Measurements from ENCODE around the gene KMT2B.

KMT2B gene

DNA sequence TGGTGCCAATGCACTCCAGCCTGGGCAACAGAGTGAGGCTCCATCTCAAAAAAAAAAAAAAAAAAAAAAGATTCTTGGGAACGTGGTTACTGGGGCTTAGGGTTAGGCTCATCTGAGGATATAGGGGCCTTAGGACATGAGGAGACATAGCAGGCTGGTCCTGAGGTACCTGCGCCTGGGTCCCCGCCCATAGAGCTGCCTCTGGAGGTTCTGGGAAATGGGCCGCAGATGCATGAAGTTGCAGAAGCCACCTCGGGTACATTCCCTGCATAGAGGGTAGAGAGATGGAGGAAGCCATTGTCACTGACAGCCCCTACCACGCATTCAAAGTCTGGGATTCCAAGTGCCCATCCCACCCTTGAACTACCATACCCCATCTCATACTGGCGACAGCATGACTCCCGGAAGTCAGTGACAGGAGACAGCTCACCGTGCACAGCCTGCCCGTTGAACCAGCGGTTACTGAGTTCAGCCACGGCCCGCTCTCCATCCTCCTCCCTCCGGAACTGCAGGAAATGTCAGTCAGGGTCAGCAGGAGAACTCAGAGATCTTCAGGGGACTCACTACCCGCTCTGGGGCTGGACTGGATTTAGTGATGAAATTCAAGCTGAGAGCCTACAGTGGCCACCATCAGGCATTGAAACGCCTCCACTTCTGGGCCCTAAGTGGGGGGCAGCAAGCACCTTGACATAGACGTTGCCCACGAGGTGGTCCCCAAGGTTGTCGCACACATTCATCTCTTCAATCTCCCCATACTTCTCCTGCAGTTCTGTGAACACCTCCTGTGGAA is 26.0 kb downstream of the KMT2B start:
- no peak for TF ChIP-seq EZH2phosphoT487 (IDR thresholded peaks at IDR 0.05; ENCODE audit: low read depth)
- TF ChIP-seq, protein P1, sequence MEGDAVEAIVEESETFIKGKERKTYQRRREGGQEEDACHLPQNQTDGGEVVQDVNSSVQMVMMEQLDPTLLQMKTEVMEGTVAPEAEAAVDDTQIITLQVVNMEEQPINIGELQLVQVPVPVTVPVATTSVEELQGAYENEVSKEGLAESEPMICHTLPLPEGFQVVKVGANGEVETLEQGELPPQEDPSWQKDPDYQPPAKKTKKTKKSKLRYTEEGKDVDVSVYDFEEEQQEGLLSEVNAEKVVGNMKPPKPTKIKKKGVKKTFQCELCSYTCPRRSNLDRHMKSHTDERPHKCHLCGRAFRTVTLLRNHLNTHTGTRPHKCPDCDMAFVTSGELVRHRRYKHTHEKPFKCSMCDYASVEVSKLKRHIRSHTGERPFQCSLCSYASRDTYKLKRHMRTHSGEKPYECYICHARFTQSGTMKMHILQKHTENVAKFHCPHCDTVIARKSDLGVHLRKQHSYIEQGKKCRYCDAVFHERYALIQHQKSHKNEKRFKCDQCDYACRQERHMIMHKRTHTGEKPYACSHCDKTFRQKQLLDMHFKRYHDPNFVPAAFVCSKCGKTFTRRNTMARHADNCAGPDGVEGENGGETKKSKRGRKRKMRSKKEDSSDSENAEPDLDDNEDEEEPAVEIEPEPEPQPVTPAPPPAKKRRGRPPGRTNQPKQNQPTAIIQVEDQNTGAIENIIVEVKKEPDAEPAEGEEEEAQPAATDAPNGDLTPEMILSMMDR (IDR thresholded peaks at IDR 0.05; ENCODE audit: low read depth, low read length), result no peak
- Histone ChIP-seq H3K27me3 (ENCODE audit: low read depth, low read length) (no peaks in the 10 kb centered on the region), H3K4me1 (ENCODE audit: low read length) (peaks cover 42% of the 10 kb centered on the region), H3K4me3 (ENCODE audit: low read length) (peak overlapping the region; percentile 89), H3K36me3 (replicated peaks; ENCODE audit: low read depth, low read length) (peaks cover 6% of the 10 kb centered on the region), H3K4me2 (ENCODE audit: low read length) (peak overlapping the region; percentile 80), H3K9me3 (ENCODE audit: insufficient read depth, low read length) (no peaks in the 10 kb centered on the region), H3K9ac (ENCODE audit: low read length) (no peak overlapping the region), H4K20me1 (ENCODE audit: insufficient read depth, low read length) (peaks cover 7% of the 10 kb centered on the region; the same call in 1 of the 2 replicates), H2AFZ (ENCODE audit: low read depth, low read length) (no peak overlapping the region), H3K27ac (ENCODE audit: low read length) (peak overlapping the region; percentile 89), H3K79me2 (ENCODE audit: low read length) (peaks cover 15% of the 10 kb centered on the region)

DNA sequence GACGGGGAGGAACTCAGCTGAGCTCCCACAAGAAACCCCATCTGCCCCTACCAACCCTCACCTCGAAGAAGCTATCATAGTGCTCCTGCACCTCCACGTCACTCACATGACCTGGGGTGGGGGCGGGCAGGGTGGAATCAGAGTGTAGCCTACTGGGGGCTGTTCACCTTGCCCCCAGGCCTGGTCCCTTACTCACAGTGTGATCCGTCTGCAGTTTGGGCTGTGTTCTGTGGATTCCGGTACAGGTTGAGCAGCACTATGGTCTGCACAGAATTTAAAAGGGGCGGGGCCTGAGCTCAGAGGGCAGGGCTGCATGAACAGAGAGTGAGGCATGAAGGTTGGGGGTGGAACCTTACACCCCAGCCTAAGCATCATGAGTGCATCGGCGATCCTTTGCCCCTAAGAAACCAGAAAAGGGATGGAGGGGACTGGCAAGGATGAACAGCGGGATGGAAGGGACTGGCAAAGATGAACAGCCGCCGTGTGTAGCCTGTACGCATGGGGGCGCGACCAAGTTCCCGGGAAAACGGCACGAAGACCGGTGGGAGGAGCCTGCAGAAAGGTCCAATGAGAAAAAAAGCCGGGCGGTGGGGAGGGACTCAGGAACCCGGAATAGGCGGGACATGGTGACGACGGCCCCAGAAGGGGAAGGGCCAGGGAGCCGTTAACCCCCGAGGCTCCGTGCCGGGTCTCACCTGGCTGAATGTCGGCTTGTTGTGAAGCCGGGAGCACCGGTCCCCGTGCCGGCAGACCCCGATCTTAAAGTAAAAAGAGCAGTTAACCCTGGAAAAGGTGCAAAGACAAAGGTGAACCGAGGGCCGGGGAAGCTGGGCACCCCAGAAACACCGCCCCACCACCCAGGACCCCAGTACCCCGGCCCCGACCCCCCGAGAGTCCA is 26.9 kb downstream of the KMT2B start:
- Histone ChIP-seq H4K20me1 (ENCODE audit: insufficient read depth, low read length) (0 out of 2 replicates have a peak, but pooled peaks cover 4% of the 10 kb centered on the region), H3K9me3 (ENCODE audit: insufficient read depth, low read length) (no peaks in the 10 kb centered on the region), H3K36me3 (replicated peaks; ENCODE audit: low read depth, low read length) (no peaks in the 10 kb centered on the region), H3K4me2 (ENCODE audit: low read length) (peak overlapping the region; percentile 80), H3K27me3 (ENCODE audit: low read depth, low read length) (no peaks in the 10 kb centered on the region), H3K79me2 (ENCODE audit: low read length) (peaks cover 15% of the 10 kb centered on the region), H2AFZ (ENCODE audit: low read depth, low read length) (0 out of 2 replicates have a peak overlapping the region, but pooled peaks have one; percentile 16), H3K9ac (ENCODE audit: low read length) (peak overlapping the region; percentile 95), H3K4me1 (ENCODE audit: low read length) (peaks cover 46% of the 10 kb centered on the region), H3K4me3 (ENCODE audit: low read length) (peak overlapping the region; percentile 89), H3K27ac (ENCODE audit: low read length) (peak overlapping the region; percentile 89)
- TF ChIP-seq, protein P1 (IDR thresholded peaks at IDR 0.05; ENCODE audit: low read depth, low read length), result peak; percentile 42
- no peak for TF ChIP-seq EZH2phosphoT487 (IDR thresholded peaks at IDR 0.05; ENCODE audit: low read depth)

DNA sequence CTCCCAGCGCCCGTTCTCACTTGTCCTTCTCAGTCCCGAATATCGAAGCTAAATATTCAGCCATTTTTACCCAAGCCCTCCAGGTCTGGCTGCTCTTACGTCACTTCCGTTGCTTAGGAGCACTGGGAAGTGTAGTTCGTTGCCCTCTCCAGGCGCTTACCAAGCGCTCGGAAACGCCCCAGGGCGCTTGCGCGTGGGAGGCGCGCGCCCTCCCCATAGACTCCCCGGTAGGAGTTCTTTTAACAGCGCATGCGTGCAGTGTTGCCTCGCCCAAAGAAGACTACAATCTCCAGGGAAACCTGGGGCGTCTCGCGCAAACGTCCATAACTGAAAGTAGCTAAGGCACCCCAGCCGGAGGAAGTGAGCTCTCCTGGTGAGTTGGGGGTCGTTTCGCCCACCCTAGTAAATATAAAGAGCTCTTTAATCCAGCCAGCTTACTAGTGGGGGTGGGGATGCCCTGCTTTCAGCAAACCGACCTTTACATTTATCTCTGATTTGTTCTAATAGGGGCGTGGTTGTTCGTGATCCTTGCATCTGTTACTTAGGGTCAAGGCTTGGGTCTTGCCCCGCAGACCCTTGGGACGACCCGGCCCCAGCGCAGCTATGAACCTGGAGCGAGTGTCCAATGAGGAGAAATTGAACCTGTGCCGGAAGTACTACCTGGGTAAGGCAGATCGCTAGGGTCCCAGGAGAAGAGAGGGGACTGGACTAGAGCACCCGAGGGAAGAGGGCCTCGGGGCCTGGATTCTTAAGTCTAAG is 27.7 kb downstream of the KMT2B start, which contains the start of the genes PSENEN and U2AF1L4:
Gene PSENEN, plus strand, starts transcription at position 324 of the 759 bp plus-strand sequence. Its CDS starts 280 bp downstream, at position 604.
Gene U2AF1L4, minus strand, starts transcription at position 91 of the 759 bp plus-strand sequence. Its CDS starts 27 bp downstream, at position 64.
- Histone ChIP-seq H3K4me2 (ENCODE audit: low read length) (peak within 1 kb of the TSS; percentile 97), H3K4me1 (ENCODE audit: low read length) (peaks cover 41% of the 10 kb centered on the region), H2AFZ (ENCODE audit: low read depth, low read length) (peak within 1 kb of the TSS; percentile 22; the same call in 1 of the 2 replicates), H3K9ac (ENCODE audit: low read length) (peak within 1 kb of the TSS; percentile 95), H3K4me3 (ENCODE audit: low read length) (peak within 1 kb of the TSS; percentile 89), H3K36me3 (replicated peaks; ENCODE audit: low read depth, low read length) (no peaks in the 10 kb centered on the region), H4K20me1 (ENCODE audit: insufficient read depth, low read length) (no peaks in the 10 kb centered on the region), H3K79me2 (ENCODE audit: low read length) (peaks cover 15% of the 10 kb centered on the region), H3K27ac (ENCODE audit: low read length) (peak within 1 kb of the TSS; percentile 89), H3K9me3 (ENCODE audit: insufficient read depth, low read length) (no peaks in the 10 kb centered on the region), H3K27me3 (ENCODE audit: low read depth, low read length) (no peaks in the 10 kb centered on the region)
- no peak for TF ChIP-seq EZH2phosphoT487 (IDR thresholded peaks at IDR 0.05; ENCODE audit: low read depth)
- TF ChIP-seq, protein P1 (IDR thresholded peaks at IDR 0.05; ENCODE audit: low read depth, low read length), result no peak

All from OCI-LY3 (cell line).